ACHN (cell line): ENCODE measurements around the gene SLC15A2.

Experiments used
- DNase-seq: peaks from one replicate; pipeline ENCODE4 v3.0.0-alpha.2; 2015
- in situ Hi-C: cut with HindIII; loops from 2 replicates; pipeline ENCODE4 v1.10.0; 2017; ENCODE audit warnings: low sequenced_read_pairs, low pct_ligation_motif_present, low pct_unique_long_range_greater_than_20kb

The SLC15A2 gene

GRCh38 chr3:121970047-121970446 is 75.8 kb downstream of the SLC15A2 start:
- no peak for DNase-seq
- in situ Hi-C loops: no loop called here

GRCh38 chr3:121974601-121975111 is 80.5 kb downstream of the SLC15A2 start:
- DNase-seq: no peak
- in situ Hi-C loops: no loop called here

- no peak for DNase-seq
- in situ Hi-C loops: no loop called here
Measured at GRCh38 chr3:121975702-121976302, 81.6 kb downstream of the SLC15A2 start.

GRCh38 chr3:121976727-121977126 is 82.5 kb downstream of the SLC15A2 start:
- no peak for DNase-seq
- in situ Hi-C loops: no loop called here

- in situ Hi-C loops: no loop called here
- DNase-seq: no peak
Measured at GRCh38 chr3:121979246-121979645, 85.0 kb downstream of the SLC15A2 start.

GRCh38 chr3:121979734-121980449 is 85.7 kb downstream of the SLC15A2 start:
- in situ Hi-C loops: no loop called here
- DNase-seq: no peak

- in situ Hi-C loops: no loop called here
- no peak for DNase-seq
Measured at GRCh38 chr3:121980450-121980796, 86.2 kb downstream of the SLC15A2 start.

GRCh38 chr3:121981473-121981872 is 87.3 kb downstream of the SLC15A2 start:
- in situ Hi-C loops: no loop called here
- DNase-seq: no peak

GRCh38 chr3:121985846-121986245 is 91.6 kb downstream of the SLC15A2 start:
- in situ Hi-C loops: no loop called here
- DNase-seq: no peak

GRCh38 chr3:121988146-121988545 is 93.9 kb downstream of the SLC15A2 start:
- DNase-seq: no peak
- in situ Hi-C loops: no loop called here

GRCh38 chr3:121989943-121990342 is 95.7 kb downstream of the SLC15A2 start:
- no peak for DNase-seq
- in situ Hi-C loops: no loop called here

GRCh38 chr3:121992601-121993560 is 98.7 kb downstream of the SLC15A2 start:
- in situ Hi-C loops: no loop called here
- no peak for DNase-seq
